ENCODE data around the gene PIP5K1C.

DNA sequence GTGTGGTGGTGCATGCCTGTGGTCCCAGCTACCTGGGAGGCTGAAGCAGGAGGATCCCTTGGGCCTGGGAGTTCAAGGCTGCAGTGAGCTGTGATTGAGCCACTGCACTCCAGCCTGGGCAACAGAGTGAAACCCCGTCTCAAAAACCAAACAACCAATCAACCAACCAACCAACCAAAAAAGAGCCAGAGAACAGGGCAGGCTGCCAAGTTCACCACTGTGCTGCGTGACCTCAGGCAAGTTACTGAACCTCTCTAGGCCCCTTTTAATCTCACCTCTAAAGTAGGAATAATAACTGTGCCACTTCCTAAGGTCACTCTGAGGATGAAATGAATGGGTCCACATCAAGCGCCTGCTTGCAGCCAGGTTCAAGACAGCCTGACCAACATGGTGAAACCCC is 24.9 kb upstream of the PIP5K1C start:
- TF ChIP-seq, protein P1, sequence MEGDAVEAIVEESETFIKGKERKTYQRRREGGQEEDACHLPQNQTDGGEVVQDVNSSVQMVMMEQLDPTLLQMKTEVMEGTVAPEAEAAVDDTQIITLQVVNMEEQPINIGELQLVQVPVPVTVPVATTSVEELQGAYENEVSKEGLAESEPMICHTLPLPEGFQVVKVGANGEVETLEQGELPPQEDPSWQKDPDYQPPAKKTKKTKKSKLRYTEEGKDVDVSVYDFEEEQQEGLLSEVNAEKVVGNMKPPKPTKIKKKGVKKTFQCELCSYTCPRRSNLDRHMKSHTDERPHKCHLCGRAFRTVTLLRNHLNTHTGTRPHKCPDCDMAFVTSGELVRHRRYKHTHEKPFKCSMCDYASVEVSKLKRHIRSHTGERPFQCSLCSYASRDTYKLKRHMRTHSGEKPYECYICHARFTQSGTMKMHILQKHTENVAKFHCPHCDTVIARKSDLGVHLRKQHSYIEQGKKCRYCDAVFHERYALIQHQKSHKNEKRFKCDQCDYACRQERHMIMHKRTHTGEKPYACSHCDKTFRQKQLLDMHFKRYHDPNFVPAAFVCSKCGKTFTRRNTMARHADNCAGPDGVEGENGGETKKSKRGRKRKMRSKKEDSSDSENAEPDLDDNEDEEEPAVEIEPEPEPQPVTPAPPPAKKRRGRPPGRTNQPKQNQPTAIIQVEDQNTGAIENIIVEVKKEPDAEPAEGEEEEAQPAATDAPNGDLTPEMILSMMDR (IDR thresholded peaks at IDR 0.05): no peak
- TF ChIP-seq POLR2A (IDR thresholded peaks at IDR 0.05): no peak

All from body of pancreas (tissue), 4 donors.